Mesothelial cell of epicardium (in vitro differentiated cells): Measurements from ENCODE around the gene HIP1R. TPM values are rescaled to one million over a fixed set of nuclear protein-coding genes. Genes with fewer than 3 reads are reported as not detected.

Experiments
- DNase-seq, 2 experiments: peaks; one replicate each; pipeline ENCODE4 v3.0.0; 2021; ENCODE audit warnings: low spot score in 2 of 2; ENCODE audit not compliant: unreplicated experiment in 2 of 2
- H3K27ac Mint-ChIP-seq: 2 replicates; pipeline ENCODE4 v1.8.0; 2021; ENCODE audit warnings: mixed read lengths
- H3K27me3 Mint-ChIP-seq: 2 replicates; pipeline ENCODE4 v1.8.0; 2021; ENCODE audit warnings: low read depth, mixed read lengths
- H3K36me3 Mint-ChIP-seq: 2 replicates; pipeline ENCODE4 v1.8.0; 2021; ENCODE audit warnings: mixed read lengths
- H3K4me1 Mint-ChIP-seq: 2 replicates; pipeline ENCODE4 v1.8.0; 2021; ENCODE audit warnings: mixed read lengths
- H3K4me3 Mint-ChIP-seq: 2 replicates; pipeline ENCODE4 v1.8.0; 2021; ENCODE audit warnings: mild to moderate bottlenecking, moderate library complexity, mixed read lengths
- H3K9me3 Mint-ChIP-seq: 2 replicates; pipeline ENCODE4 v1.8.0; 2021; ENCODE audit warnings: mixed read lengths
- total RNA-seq: library from RNA; stranded (reverse); gene quantifications from 3 replicates; pipeline ENCODE4 v1.2.1, GENCODE V29; 2021
- TF ChIP-seq, protein P1 (sequence below): fragments of 200-600 bp; sonication (generic); IDR thresholded peaks from one replicate; pipeline ENCODE4 v1.5.0; 2021; ENCODE audit warnings: antibody characterized with exemption; ENCODE audit not compliant: unreplicated experiment

HIP1R gene
- total RNA-seq, 1 donor from 2014 or later: 40.9 TPM

DNA sequence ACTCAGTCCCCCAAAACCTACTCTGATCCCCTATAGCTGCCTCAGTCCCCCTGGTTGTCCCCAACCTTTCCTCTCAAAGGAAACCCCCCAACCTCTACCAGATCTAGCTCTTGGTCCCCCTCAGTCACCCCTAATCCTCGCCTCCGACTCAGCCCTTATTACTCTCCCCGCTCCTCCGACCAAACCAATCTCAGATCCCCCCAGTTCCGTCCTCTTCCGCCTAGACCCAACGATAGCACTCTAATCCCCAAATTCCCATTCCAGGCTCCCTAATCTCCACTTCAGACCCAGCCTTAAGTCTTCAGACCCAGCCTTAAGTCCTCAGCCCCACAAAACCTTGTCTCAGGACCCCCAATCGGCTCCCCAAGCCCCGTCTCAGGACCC lies 60.1 kb downstream of the HIP1R start:
- Mint-ChIP-seq H3K9me3 (peaks cover 4% of the 10 kb centered on the region), H3K27ac (peak overlapping the region; percentile 91), H3K27me3 (no peaks in the 10 kb centered on the region), H3K36me3 (no peaks in the 10 kb centered on the region), H3K4me1 (peaks cover 46% of the 10 kb centered on the region), H3K4me3 (peak overlapping the region; percentile 88)
- DNase-seq: no peak
- TF ChIP-seq, protein P1, sequence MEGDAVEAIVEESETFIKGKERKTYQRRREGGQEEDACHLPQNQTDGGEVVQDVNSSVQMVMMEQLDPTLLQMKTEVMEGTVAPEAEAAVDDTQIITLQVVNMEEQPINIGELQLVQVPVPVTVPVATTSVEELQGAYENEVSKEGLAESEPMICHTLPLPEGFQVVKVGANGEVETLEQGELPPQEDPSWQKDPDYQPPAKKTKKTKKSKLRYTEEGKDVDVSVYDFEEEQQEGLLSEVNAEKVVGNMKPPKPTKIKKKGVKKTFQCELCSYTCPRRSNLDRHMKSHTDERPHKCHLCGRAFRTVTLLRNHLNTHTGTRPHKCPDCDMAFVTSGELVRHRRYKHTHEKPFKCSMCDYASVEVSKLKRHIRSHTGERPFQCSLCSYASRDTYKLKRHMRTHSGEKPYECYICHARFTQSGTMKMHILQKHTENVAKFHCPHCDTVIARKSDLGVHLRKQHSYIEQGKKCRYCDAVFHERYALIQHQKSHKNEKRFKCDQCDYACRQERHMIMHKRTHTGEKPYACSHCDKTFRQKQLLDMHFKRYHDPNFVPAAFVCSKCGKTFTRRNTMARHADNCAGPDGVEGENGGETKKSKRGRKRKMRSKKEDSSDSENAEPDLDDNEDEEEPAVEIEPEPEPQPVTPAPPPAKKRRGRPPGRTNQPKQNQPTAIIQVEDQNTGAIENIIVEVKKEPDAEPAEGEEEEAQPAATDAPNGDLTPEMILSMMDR: no peak

DNA sequence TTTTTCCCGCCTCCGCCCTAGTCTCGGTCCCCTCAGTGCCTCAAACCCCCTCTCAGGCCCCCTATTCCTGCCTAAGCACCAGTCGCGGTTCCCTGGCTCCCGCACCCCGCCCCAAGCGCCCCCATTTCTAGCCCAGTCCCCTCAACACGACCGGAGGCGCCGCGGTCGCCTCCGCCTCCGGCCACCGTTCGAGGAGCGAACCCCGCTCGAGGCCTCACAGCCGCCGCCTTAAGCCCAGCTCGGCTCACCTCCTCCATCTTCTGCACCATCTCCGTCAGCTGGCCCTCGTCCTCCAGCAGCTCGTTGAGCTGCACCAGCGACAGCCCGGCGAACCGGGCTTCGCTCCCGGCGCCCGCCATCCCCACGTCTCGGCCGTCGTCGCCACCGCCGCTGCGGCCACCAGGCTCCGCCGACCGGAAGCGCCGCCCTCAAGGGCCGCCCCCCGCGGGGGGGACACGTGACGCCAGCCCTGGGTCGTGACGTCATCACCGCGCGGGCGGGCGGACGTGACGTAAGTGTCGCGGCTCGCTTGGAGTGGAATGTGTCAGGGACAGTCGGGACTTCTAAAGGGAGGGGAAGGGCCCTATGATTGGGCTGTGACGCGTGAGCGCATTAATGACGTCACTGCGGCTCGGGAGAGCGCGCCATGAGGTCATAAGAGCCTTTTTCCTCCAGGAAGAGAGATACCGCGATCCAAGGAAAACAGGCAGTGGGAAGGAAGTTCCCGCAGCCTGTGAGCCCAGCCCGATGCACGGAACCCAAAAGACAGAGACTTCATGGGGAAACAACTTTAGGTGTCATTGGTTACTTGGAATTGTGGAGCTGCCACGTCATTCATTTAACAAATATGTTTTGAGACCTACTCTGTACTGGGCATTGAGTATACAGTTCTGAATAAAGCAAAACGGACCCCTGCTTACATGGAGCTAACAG lies 60.7 kb downstream of the HIP1R start, which contains the start of gene VPS37B:
TSS of gene VPS37B (minus strand) at position 421 of the 933 bp plus-strand sequence. CDS start at position 359, 62 bp downstream.
- H3K4me1 Mint-ChIP-seq: peaks cover 42% of the 10 kb centered on the region
- DNase-seq: peak; percentile 75 to 87
- peak within 1 kb of the TSS; percentile 88 for H3K4me3 Mint-ChIP-seq
- peaks cover 4% of the 10 kb centered on the region for H3K9me3 Mint-ChIP-seq
- no peaks in the 10 kb centered on the region for H3K36me3 Mint-ChIP-seq
- no peaks in the 10 kb centered on the region for H3K27me3 Mint-ChIP-seq
- TF ChIP-seq, protein P1: no peak
- H3K27ac Mint-ChIP-seq: peak within 1 kb of the TSS; percentile 91

DNA sequence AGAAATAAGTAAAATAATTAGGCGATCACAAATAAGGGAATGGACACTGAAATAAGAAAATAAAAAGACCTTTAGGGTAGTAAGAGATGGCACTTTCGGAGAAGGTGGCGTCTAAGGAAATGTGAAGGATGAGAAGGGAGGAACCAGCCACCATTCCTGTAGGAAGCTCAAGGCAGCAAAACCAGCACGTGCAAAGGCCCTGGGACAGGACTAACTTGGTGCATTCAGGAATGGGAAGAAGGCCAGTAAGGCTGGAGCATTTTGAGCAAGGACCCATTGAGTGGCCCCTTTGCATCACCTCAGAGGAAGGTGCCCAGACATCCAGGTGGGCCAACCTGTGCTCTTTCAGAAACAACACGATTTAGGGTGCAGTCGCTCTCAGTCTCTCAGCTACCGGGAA lies 61.4 kb downstream of the HIP1R start:
- Mint-ChIP-seq H3K36me3 (no peaks in the 10 kb centered on the region), H3K4me3 (peak overlapping the region; percentile 88), H3K9me3 (peaks cover 4% of the 10 kb centered on the region), H3K4me1 (peaks cover 38% of the 10 kb centered on the region), H3K27me3 (no peaks in the 10 kb centered on the region), H3K27ac (peak overlapping the region; percentile 91)
- DNase-seq: no peak
- TF ChIP-seq, protein P1: no peak

DNA sequence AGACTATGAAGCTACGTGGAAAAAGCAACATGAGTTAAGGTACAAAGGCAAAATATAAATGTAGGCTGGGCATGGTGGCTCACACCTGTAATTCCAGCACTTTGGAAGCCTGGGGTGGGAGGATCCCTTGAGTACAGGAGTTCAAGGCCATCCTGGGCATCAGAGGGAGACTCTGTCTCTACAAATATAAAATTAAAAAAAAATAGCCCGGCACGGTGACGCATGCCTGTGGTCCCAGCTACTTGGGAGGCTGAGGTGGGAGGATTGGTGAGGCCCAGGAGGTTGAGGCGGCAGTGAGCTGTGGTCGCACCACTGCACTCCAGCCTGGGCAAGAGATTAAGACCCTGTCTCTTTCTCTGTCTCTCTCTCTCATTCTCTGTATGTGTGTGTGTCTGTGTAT lies 64.6 kb downstream of the HIP1R start:
- Mint-ChIP-seq H3K9me3 (peaks cover 4% of the 10 kb centered on the region), H3K36me3 (no peaks in the 10 kb centered on the region), H3K4me1 (peaks cover 10% of the 10 kb centered on the region), H3K27me3 (no peaks in the 10 kb centered on the region), H3K4me3 (no peak overlapping the region), H3K27ac (no peak overlapping the region)
- TF ChIP-seq, protein P1: no peak
- DNase-seq: no peak

DNA sequence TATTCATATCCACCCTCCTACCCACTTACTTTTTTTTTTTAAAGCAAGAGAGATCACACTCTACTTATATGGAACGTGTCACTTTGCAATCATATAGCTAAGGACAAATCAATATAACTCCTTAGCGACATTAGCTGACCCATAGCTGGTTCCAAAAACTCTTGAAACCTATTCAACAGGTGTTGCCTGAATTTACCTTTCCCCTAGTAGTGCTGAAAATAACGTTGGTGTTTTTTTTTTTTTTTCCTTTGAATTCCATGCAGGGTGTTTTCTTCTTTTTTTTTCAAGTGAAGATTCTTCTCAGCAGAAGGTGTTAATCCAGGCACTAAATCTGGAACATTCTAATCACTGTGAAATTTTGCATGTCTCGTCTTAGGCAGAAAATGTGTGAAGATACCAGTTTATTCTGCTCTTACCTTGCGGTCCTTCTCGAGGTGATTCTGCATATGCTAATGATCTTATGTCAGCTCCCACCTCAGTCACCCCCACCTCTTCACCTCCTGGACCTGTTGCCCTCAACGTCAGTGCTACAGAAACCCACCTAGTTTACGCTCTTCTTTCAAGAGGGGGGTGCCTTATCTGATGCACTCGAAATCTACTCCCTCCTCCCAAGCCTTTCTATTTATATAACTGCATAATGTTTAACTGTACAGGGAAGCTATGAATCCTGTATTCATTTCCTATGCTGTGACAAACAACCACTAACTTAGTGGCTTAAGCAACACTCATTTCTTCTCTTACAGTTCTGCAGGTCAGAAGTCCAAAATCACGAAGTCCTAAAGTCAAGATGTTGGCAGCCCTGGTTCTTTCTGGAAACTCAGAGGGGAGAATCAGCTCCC lies 67.8 kb downstream of the HIP1R start:
- DNase-seq: no peak
- TF ChIP-seq, protein P1: no peak
- Mint-ChIP-seq H3K4me1 (peaks cover 3% of the 10 kb centered on the region), H3K4me3 (no peak overlapping the region), H3K27ac (no peak overlapping the region), H3K36me3 (no peaks in the 10 kb centered on the region), H3K27me3 (no peaks in the 10 kb centered on the region), H3K9me3 (peaks cover 3% of the 10 kb centered on the region)
